HG02870 (cell line): ENCODE data around the gene HTRA2.
"Not testable (repeated sequence)": the region's sequence is repeated elsewhere in the genome, so short reads cannot be mapped to it uniquely, and the experiment has no call there.

ENCODE experiments used
- ATAC-seq: cut with Tn5 transposase; IDR thresholded peaks from one replicate; pipeline ENCODE4 v1.9.1; 2021; ENCODE audit warnings: mild to moderate bottlenecking, moderate library complexity; ENCODE audit not compliant: unreplicated experiment

HTRA2 gene

DNA sequence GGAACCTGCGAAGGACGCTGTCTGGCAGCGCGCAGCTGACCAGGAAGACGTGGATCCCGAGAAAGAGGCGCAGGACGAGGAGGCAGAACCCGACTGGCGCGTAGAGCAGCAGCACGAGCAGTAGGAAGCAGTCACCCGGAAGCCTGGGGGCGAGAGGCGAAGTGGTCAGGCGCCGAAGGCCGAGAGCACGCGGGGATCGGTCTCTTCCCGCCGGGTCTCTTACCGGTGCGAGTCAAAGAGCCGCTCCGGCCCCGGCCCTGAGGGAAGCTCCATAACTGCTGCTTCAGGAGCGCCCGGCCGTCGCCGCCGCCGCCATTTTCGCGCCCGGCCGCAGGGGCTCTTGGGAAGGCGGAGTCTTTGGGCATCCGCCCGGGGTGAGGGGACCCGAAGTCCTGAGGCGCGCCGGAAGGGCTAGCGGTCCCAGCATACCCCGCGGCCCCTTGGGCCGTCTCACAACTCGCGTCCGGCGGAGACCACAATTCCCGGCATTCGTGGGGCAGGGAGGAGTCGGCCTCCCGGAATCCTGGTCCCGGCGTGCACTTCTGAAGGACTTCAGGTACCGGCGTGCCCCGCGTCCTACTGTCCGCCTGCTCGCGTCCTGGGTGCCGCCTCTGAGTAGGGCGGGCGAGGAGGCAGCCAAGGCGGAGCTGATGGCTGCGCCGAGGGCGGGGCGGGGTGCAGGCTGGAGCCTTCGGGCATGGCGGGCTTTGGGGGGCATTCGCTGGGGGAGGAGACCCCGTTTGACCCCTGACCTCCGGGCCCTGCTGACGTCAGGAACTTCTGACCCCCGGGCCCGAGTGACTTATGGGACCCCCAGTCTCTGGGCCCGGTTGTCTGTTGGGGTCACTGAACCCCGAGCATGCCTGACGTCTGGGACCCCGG lies at the start of gene HTRA2, which contains the start of gene AUP1:
TSS of gene HTRA2 (plus strand) at position 577 of the 882 bp plus-strand sequence. CDS start at position 651, 74 bp downstream.
TSS of gene AUP1 (minus strand) at position 350 of the 882 bp plus-strand sequence. CDS start at position 273, 77 bp downstream.
- ATAC-seq: peak; percentile 73

DNA sequence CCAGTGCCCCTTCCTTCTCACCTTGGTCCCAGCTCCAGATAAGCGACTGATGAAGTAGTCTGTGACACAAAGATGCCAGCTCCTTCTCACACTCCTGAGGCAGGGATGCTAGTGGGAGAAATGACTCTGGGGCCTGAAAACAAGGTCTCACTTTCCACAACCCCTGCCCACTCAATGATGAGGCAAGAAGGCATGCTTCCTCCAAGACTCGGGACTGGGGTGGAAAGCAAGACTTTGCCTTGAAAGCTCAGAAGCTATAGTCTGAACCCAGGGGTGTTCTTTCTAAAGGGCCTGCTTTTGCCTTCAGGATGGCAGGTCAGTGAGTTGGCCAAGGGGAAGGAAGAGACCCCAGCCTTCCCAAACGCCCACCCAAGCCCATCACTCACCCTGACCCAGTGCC lies 48.3 kb upstream of the HTRA2 start:
- no peak for ATAC-seq

DNA sequence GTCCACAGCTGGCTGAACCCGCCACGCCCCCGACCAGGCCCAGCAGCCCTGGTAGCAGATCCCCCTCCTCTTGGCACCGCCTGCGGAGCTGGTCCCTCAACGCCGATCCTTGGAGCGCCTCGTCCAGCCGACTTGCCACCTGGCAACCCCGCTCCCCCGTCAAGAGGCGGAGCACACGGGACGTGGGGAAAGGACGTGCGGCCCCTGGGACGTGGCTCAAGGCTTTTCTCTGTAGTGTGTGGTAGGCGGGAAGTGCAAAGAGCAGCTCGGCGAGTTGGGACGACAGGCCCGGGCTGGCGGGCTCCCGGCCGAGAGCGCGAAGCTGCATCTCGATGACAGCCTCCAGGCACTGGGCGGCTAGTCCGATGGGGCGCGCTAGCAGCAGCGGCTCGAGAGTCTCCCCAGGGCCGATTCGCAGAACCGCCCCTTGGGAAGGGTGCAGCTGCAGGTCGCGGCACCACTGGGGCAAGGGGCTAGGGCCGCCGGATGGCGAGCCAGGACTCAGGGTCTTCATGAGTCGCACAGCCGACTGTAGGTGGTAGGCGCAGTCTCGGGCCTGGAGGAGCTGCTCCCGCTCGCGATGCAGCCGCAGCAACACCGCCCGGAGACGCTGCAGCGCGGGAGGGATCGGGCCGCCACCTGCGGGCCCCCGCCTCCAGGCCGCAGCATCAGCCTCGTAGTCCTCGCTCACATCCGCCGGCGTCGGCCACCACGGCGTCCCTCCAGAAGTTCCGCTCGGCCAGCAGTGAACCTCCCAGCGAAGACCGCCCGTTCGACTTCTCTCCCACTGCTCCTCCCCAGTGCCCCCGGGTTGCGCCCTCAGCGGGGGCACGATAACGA lies 47.6 kb upstream of the HTRA2 start:
- peak; percentile 38 for ATAC-seq

DNA sequence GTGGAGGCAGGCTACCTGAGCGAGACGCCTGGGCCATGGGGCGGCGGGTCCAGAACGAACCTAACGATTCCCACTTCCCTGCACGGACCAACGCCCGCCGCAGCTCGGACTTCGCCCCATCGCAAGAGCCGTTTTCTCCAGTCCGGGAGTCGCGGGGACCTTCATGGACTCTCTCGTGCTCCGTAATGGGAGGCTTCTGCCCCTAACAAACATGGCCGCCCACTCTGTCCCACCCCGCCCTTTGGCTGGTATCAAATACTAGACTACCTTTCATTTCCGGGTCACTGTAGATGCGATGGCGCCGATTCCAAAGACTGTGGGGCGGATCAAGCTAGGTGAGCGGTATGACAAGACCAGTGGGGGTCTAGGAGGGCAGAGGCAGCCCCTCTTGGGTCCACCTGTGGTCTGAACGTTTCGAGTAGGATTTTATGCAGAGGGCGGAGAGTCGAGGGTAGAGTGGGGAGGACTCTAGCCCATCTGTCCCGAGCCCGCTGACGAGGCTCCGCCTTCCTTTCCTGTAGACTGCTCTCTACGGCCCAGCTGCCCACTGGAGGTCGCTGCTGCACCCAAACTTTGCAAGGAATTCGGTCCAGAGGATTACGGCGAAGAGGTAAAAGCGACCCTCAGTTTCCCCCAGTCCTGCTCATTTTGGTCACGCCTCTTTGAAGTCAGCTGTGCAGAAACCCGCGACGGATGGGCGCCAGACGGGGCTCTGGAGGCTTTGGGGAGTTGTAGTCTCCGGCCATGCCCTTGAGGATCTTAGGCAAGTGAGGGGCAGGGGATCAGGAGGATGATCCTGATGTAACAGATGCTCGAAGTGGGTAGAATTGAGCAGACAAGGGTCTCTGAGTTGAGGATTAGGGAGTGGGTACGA lies 46.7 kb upstream of the HTRA2 start, which contains the start of the genes CCDC142 and TTC31:
TSS of gene CCDC142 (minus strand) at position 198 of the 874 bp plus-strand sequence. CDS start at position 37, 161 bp downstream.
TSS of gene TTC31 (plus strand) at position 281 of the 874 bp plus-strand sequence. CDS start at position 296, 15 bp downstream.
- peak; percentile 90 for ATAC-seq

DNA sequence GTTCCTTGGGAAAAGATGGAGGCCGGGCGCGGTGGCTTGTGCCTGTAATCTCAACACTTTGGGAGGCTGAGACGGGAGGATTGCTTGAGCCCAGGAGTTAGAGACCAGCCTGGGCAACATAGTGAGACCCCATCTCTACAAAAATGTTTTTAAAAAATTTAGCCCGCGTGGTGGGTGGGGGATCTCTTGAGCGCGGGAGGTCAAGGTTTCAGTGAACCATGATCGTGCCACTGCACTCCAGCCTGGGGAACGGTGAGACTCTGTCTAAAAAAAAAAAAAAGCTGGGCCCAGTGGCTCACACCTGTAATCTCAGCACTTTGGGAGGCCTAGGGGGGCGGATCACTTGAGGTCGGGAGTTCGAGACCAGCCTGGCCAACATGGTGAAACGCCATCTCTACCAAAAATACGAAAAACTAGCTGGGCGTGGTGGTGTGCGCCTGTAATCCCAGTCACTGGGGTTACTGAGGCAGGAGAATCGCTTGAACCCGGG lies 46.0 kb upstream of the HTRA2 start:
- ATAC-seq: not testable (repeated sequence)

DNA sequence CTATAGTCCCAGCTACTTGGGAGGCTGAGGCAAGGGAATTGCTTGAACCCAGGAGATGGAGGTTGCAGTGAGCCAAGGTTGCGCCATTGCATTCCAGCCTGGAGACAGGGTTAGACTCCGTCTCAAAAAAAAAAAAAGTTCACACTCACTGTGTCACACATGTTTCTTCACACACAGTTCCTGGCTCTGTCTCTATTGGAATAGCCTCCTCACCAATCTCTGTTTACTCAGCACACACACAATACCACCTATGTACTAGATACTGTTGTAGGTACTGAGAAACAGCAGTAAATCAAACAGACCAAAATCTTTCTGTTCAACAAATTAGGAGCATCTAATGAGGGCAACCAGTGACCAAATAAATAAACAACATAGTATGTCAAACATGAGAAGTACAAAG lies 43.6 kb upstream of the HTRA2 start:
- no peak for ATAC-seq

DNA sequence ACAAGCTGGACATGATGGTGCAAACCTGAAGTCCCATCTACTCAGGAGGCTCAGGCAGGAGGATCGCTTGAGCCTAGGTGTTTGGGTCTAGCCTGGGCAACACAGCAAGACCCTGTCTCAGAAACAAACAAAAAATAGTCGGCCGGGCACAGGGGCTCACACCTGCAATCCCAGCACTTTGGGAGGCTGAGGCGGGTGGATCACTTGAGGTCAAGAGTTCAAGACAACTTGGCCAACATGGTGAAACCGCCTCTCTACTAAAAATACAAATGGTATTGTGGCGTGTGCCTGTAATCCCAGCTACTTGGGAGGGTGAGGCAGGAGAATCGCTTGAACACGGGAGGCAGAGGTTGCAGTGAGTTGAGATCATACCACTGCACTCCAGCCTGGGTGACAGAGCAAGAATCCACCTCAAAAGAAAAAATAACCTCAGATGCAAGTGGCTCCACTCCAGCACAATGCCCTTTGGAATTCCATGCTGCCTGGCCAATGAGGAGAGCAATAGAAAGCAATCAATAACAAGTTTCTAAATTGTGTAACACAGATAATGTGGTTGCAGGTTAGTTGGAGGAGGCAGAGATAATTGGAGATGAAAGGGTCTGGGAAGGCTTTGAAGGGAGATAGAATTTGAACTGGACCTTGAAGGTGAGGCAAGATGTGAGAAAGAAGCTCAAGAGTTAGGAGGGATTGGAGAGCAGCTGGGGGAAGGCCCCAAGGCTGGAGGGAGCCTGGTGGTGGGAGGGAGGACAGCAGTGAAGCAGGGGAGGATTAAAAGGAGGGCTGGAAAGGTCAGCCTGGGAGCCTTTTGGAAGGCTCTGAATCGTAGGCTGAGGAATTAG lies 40.9 kb upstream of the HTRA2 start:
- no peak for ATAC-seq

DNA sequence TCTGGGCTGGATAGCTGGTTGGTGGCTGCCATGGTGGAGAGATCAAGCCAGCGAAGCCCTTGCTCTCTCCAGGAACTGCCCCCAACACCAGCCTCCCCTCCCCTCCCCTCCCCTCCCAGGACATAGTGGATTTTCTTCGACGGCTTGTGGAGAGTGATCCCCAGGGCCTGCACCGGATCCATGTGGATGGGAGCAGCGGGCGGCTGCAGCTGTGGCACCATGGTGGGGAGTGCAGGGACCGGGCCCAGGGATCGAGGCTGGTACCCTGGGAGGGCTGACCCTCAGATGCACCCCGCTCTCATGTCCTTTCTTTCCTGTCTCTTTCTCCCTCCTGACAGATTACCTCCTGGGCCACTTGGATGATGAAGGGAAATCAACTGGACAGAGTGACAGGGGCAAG lies 39.8 kb upstream of the HTRA2 start:
- ATAC-seq: no peak

DNA sequence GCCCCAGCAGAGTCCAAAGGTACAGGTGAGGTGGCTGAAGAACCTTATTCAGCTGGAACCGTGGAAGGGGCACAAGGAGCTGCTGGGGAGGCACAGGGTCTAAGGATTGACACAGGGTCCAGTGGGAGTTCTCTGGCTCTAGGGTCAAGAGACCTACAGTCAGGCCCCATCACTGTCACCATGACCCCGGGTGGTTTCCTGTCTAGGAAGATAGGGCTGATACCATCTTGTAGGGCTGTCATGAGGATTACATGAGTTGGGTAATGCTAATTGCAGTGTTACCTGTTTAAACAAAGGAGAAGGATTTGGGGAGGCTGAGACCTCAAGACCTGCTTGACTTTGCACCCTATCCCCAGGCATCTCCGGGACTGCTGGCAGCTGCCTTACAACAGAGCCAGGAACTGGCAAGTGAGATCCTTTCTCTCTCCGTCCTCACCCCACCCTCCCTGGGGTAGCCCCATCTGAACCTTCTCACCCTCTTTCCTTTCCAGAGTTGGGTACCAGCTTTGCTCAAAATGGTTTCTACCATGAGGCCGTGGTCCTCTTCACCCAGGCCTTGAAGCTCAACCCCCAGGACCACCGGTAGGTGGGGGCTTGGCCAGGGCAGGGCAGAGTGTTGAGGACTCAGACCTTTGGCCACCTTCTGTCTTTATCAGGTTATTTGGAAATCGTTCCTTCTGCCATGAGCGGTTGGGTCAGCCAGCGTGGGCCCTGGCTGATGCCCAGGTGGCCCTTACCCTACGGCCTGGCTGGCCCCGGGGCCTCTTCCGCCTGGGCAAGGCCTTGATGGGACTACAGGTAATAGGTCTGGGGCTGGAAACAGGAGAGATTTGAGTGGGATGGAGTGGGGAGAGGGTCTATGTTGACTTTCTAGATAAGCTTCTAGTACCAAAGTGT lies 37.8 kb upstream of the HTRA2 start:
- no peak for ATAC-seq

DNA sequence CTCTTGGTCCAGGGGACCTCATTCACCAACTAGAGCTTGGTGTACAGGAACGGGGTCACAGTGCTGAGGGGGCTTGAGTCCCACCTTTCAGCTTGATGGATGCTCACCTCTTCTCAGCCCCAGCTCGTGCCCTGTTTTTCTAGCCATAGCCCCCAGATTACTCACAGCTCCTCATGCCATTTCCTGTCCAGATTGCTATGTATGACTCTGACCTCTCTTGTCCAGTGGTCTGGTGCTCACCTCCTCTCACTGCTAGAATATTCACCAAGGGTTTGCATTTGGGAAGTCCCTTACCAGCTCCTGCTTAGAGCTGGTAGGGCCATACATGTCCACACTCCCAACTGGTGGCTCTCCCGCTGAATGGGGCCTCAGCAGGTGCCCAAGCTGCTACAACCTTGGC lies 36.2 kb upstream of the HTRA2 start:
- no peak for ATAC-seq

DNA sequence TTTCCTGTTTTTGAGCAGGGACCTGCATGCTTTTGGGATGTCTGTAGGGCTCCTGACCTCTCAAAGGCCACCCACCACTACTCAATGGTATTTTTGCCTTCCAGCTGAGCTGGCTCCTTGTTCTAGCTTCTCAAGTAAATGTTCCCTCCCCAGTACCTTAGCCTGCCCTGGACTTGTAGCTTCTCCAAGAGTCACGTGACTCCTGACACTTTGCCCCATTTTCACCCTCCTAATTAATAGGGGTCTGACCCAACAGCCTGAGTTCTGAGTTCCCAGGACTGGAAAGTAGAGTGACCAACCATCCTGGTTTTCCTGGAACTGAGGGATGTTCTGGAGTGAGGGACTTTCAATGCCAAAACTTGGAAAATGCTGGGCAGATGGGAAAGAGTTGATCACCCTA lies 34.3 kb upstream of the HTRA2 start:
- no peak for ATAC-seq

DNA sequence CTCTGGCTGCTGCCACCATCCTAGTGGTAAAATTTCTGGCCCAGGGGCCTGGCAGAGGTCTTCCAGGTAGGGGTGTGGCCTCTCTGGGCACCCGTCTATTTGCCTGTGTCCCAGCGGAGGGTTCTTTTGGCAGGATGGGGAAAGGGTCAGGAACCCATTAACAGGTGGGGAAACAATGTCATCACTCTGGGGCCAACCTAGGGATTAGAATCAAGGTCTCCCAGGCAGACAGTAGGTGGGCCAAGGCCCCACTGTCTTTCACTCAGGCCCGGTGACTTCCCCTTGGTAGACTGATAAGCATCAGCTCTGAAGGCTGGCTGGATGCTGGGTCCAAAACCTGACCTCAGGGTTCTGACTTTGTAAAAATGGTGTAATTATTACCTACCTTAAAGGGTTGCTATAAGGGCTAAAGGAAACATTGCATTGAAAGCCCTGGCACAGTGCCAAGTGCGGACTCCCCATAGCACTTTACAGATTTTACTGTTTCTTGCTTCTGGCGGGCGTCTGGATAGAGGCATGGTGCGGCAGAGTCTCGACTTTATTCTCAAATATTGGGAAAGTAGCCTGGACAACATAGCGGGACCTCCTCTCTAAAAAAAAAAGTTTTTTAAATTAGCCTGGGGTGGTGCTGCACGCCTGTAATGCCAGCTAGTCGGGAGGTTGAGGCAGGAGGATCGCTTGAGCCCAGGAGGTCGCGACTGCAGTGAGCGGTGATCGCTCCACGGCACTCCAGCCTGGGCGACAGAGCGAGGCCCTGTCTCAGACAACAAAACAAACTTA lies 32.5 kb upstream of the HTRA2 start:
- ATAC-seq: no peak

DNA sequence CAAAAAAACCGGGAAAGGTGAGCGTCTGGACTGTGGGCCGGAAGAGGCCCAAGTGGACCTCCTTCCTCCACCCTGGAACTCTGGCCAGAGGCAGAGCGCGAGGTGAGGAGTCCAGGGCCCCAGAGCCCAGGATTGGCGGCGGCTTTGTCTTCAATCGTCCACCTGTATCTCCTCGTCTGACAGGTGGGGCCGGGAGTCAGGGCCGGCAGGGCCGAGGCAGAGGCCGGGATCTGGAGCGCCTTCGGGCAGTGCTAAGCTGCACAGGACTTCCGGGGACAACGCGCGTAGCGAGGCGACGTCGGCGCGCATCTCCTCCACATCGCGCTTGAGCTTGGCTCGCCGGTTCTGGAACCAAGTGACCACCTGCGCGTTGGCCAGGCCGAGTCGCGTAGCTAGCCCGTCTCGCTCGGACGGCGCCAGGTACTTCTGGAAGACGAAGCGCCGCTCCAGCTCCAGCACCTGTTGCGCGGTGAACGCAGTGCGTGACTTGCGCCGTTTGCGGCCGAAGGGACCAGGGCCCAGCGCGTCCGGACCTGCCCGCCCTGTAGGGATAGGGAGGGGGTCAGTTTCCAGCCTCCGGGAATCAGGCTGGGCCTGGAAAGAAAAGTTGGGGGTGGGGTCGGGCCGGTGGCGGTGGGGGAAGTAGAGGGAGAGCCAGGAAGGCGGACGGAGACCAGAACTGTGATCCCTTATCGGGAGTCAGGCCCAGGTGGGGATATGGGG lies 31.8 kb upstream of the HTRA2 start:
- peak; percentile 45 for ATAC-seq

DNA sequence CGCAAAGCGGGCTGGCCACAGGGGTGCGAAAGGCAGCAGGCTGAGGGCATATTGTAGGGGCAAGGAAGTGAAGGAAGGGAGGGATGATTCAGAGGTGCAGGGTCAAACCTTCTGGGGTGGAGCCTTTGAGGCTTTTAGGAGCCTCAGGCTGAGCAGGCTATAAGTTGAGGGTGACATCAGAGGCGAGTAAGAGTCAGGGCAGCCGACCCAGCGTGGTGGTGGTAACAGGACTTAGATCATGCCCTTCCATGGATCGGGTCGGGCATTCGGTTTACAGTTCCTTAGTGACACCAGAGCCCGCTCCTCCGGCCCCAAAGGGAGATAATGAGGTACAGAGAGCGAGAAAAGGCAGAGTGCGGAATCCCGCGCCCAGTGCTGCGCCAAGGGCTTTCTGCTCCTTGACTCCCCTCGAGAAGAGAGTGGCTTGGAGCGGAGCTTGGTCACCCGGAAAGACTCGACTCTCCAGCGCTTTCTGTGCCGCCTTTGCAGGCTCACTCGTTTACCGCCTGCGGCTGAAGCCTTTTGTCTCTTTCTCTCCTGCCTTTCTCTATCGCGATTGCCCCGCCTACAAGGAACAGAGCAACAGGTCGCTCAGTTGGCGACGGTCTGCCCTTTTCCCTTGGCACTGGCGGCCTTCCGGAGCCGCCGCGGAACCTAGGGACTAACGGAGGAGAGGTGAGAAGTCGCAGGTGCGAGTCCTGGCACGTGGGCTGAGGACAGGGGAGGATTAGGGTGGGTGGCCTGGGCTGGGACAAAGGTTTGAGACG lies 31.1 kb upstream of the HTRA2 start:
- no peak for ATAC-seq

DNA sequence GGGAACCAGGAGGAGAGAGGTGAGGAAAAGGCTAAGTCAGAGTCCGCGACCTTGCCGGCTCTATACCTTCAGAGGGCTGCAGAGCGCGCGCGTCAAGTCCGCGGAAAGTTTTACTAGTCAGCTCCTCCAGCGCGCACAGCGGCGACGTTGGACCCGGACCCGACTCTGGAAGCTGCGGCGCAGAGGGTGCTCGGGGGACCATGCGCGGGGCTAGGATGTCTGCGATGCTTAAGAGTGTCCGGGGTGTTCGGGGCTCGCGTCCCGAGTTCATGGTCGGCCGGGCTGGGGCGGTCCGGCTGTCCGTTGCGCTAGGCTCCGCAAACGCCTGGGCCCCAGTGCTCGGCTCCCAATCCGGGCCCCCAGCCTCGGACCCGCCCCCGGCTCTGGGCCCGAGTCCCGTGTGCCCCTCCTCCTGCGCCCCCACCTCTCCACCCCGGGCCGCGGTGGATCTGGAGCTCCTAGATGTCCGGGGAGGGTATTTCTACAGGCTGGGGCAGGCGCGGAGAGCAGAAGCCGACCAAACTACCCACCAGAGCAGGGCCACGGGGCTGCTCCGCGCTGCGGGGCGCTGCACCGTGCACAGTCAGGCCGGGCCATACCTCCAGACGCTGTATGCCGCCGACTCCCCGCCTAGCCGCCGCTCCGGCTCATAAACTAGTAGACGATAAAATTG lies 30.3 kb upstream of the HTRA2 start, which contains the start of gene LBX2:
TSS of gene LBX2 (minus strand) at position 337 of the 673 bp plus-strand sequence. CDS start at position 271, 66 bp downstream.
- no peak for ATAC-seq
